ENCODE measurements around the gene OR1S1.
"Not testable (repeated sequence)": the region's sequence is repeated elsewhere in the genome, so short reads cannot be mapped to it uniquely, and the experiment has no call there.

The OR1S1 gene

GRCh38 chr11:58212420-58212819 is at the start of gene OR1S1:
OR1S1 (plus strand) TSS chr11:58212720.
- DNase-seq, result not testable (repeated sequence)

GRCh38 chr11:58164389-58164788 is 48.1 kb upstream of the OR1S1 start:
- no peak for DNase-seq

- DNase-seq, result no peak
Measured at GRCh38 chr11:58164990-58165389, 47.5 kb upstream of the OR1S1 start.

GRCh38 chr11:58165504-58166106 is 46.9 kb upstream of the OR1S1 start:
- no peak for DNase-seq

GRCh38 chr11:58177409-58178054 is 35.0 kb upstream of the OR1S1 start:
- DNase-seq, result no peak

- no peak for DNase-seq
Measured at GRCh38 chr11:58178444-58178843, 34.1 kb upstream of the OR1S1 start.

- no peak for DNase-seq
Measured at GRCh38 chr11:58179648-58180047, 32.9 kb upstream of the OR1S1 start.

- no peak for DNase-seq
Measured at GRCh38 chr11:58186938-58187337, 25.6 kb upstream of the OR1S1 start.

- no peak for DNase-seq
Measured at GRCh38 chr11:58188770-58189169, 23.8 kb upstream of the OR1S1 start, which contains the start of gene OR9Q2. OR9Q2 (plus strand) TSS chr11:58189070; CDS start chr11:58190491, 1,421 bp downstream.

- DNase-seq, result no peak
Measured at GRCh38 chr11:58192229-58192628, 20.3 kb upstream of the OR1S1 start.

- DNase-seq, result no peak
Measured at GRCh38 chr11:58193391-58193790, 19.1 kb upstream of the OR1S1 start.

- DNase-seq, result no peak
Measured at GRCh38 chr11:58195939-58196338, 16.6 kb upstream of the OR1S1 start.

- DNase-seq, result no peak
Measured at GRCh38 chr11:58199271-58199670, 13.2 kb upstream of the OR1S1 start.

- no peak for DNase-seq
Measured at GRCh38 chr11:58204042-58204441, 8.5 kb upstream of the OR1S1 start, which contains the start of gene OR1S2. OR1S2 (minus strand) TSS chr11:58204142; CDS start chr11:58204142, 0 bp downstream.

- DNase-seq, result no peak
Measured at GRCh38 chr11:58216476-58216875, 4.0 kb downstream of the OR1S1 start.

- DNase-seq, result no peak
Measured at GRCh38 chr11:58222721-58223120, 10.2 kb downstream of the OR1S1 start.

- DNase-seq, result no peak
Measured at GRCh38 chr11:58227956-58228615, 15.6 kb downstream of the OR1S1 start.

- DNase-seq, result no peak
Measured at GRCh38 chr11:58243954-58244353, 31.4 kb downstream of the OR1S1 start.

GRCh38 chr11:58254936-58255335 is 42.4 kb downstream of the OR1S1 start:
- no peak for DNase-seq

GRCh38 chr11:58259983-58260382 is 47.5 kb downstream of the OR1S1 start:
- no peak for DNase-seq

Data from activated CD4-positive, alpha-beta T cell treated with anti-CD3 and anti-CD28 coated beads, Interleukin-2, amount 50 U/mL, for 4 hours (primary cell).